GM23338 (cell line): ENCODE results near the gene LRRIQ3.

Source experiments
- CREB1 ChIP-seq: fragments of 250-450 bp; sonication (Bioruptor Pico); IDR thresholded peaks from 2 replicates; pipeline ENCODE4 v1.5.0; 2020; ENCODE audit warnings: low read depth, mild to moderate bottlenecking, moderate library complexity
- EZH2 ChIP-seq: fragments of 200-600 bp; sonication (generic); IDR thresholded peaks from one replicate; pipeline ENCODE4 v1.8.0; 2017; ENCODE audit warnings: antibody characterized with exemption, mild to moderate bottlenecking, low read depth; ENCODE audit not compliant: unreplicated experiment
- EZH2phosphoT487 ChIP-seq: fragments of 200-600 bp; sonication (generic); IDR thresholded peaks from one replicate; pipeline ENCODE4 v1.8.1; 2018; ENCODE audit warnings: antibody characterized with exemption; ENCODE audit not compliant: unreplicated experiment
- JUNB ChIP-seq: IDR thresholded peaks from one replicate; pipeline ENCODE4 v1.6.1; 2016; ENCODE audit warnings: antibody characterized with exemption; ENCODE audit not compliant: unreplicated experiment
- NANOG ChIP-seq: IDR thresholded peaks from 2 replicates; pipeline ENCODE4 v1.6.1; 2016; ENCODE audit warnings: antibody characterized with exemption, borderline replicate concordance
- POLR2AphosphoS5 ChIP-seq: IDR thresholded peaks from 2 replicates; pipeline ENCODE4 v1.6.1; 2016; ENCODE audit warnings: antibody characterized with exemption, low read depth
- STAT1 ChIP-seq: IDR thresholded peaks from one replicate; pipeline ENCODE4 v1.6.1; 2016; ENCODE audit warnings: antibody characterized with exemption; ENCODE audit not compliant: unreplicated experiment
- ZNF114 ChIP-seq: fragments of 250-450 bp; sonication (Bioruptor Pico); IDR thresholded peaks from 2 replicates; pipeline ENCODE4 v1.5.0; 2020; ENCODE audit warnings: mild to moderate bottlenecking, moderate library complexity
- ZNF331 ChIP-seq: fragments of 250-450 bp; sonication (Bioruptor Pico); IDR thresholded peaks from 2 replicates; pipeline ENCODE4 v1.5.0; 2020; ENCODE audit warnings: low read depth, mild to moderate bottlenecking, moderate library complexity
- TF ChIP-seq, protein P1 (sequence below): IDR thresholded peaks from one replicate; pipeline ENCODE4 v1.6.1; 2018; ENCODE audit warnings: antibody characterized with exemption; ENCODE audit not compliant: unreplicated experiment
- TF ChIP-seq, protein P2 (sequence below), 2 experiments: fragments of 200-600 bp in 1 of 2; sonication (generic) in 1 of 2; conservative IDR thresholded peaks; 2 replicates each; pipeline versions ENCODE4 v1.5.1 to v1.6.1; 2016 to 2017; ENCODE audit warnings: antibody characterized with exemption in 2 of 2, low read depth in 2 of 2, mild to moderate bottlenecking in 2 of 2, moderate library complexity in 1 of 2
- TF ChIP-seq, protein P3 (sequence below): fragments of 250-450 bp; sonication (Bioruptor Pico); IDR thresholded peaks from 2 replicates; pipeline ENCODE4 v1.5.0; 2020; ENCODE audit warnings: mild to moderate bottlenecking, moderate library complexity
- TF ChIP-seq, protein P4 (sequence below): IDR thresholded peaks from 2 replicates; pipeline ENCODE4 v1.6.1; 2016; ENCODE audit warnings: antibody characterized with exemption

DNA sequence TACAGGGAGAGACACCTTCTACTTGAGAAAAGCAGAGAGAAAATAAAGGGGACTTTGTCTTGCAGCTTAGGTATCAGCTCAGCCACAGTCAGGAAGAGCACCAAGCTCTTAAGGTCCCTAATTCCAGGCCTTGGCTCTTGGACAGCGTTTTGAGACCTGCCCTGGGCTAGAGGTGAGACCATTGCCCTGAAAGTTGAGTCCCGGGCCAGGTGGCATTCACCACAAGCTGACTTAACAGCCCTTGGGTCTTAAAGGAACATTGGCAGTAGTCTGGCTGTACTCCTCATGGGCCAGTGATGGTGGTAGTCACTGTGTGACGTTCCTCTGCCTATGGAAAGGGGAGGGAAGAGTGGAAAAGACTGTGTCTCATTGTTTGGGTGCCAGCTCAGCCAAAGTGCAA, 25.5 kb upstream of the LRRIQ3 start:
- TF ChIP-seq CREB1 (no peak), EZH2 (no peak), POLR2AphosphoS5 (no peak), STAT1 (no peak), EZH2phosphoT487 (no peak), NANOG (no peak), JUNB (no peak), ZNF114 (CRISPR knock-in tag) (no peak), ZNF331 (CRISPR knock-in tag) (no peak)
- TF ChIP-seq, protein P1, sequence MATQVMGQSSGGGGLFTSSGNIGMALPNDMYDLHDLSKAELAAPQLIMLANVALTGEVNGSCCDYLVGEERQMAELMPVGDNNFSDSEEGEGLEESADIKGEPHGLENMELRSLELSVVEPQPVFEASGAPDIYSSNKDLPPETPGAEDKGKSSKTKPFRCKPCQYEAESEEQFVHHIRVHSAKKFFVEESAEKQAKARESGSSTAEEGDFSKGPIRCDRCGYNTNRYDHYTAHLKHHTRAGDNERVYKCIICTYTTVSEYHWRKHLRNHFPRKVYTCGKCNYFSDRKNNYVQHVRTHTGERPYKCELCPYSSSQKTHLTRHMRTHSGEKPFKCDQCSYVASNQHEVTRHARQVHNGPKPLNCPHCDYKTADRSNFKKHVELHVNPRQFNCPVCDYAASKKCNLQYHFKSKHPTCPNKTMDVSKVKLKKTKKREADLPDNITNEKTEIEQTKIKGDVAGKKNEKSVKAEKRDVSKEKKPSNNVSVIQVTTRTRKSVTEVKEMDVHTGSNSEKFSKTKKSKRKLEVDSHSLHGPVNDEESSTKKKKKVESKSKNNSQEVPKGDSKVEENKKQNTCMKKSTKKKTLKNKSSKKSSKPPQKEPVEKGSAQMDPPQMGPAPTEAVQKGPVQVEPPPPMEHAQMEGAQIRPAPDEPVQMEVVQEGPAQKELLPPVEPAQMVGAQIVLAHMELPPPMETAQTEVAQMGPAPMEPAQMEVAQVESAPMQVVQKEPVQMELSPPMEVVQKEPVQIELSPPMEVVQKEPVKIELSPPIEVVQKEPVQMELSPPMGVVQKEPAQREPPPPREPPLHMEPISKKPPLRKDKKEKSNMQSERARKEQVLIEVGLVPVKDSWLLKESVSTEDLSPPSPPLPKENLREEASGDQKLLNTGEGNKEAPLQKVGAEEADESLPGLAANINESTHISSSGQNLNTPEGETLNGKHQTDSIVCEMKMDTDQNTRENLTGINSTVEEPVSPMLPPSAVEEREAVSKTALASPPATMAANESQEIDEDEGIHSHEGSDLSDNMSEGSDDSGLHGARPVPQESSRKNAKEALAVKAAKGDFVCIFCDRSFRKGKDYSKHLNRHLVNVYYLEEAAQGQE: no peak
- TF ChIP-seq, protein P2, sequence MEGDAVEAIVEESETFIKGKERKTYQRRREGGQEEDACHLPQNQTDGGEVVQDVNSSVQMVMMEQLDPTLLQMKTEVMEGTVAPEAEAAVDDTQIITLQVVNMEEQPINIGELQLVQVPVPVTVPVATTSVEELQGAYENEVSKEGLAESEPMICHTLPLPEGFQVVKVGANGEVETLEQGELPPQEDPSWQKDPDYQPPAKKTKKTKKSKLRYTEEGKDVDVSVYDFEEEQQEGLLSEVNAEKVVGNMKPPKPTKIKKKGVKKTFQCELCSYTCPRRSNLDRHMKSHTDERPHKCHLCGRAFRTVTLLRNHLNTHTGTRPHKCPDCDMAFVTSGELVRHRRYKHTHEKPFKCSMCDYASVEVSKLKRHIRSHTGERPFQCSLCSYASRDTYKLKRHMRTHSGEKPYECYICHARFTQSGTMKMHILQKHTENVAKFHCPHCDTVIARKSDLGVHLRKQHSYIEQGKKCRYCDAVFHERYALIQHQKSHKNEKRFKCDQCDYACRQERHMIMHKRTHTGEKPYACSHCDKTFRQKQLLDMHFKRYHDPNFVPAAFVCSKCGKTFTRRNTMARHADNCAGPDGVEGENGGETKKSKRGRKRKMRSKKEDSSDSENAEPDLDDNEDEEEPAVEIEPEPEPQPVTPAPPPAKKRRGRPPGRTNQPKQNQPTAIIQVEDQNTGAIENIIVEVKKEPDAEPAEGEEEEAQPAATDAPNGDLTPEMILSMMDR (conservative IDR thresholded peaks at IDR 0.05; ENCODE audit: low read depth in 2 of 2): no peak
- TF ChIP-seq, protein P3, sequence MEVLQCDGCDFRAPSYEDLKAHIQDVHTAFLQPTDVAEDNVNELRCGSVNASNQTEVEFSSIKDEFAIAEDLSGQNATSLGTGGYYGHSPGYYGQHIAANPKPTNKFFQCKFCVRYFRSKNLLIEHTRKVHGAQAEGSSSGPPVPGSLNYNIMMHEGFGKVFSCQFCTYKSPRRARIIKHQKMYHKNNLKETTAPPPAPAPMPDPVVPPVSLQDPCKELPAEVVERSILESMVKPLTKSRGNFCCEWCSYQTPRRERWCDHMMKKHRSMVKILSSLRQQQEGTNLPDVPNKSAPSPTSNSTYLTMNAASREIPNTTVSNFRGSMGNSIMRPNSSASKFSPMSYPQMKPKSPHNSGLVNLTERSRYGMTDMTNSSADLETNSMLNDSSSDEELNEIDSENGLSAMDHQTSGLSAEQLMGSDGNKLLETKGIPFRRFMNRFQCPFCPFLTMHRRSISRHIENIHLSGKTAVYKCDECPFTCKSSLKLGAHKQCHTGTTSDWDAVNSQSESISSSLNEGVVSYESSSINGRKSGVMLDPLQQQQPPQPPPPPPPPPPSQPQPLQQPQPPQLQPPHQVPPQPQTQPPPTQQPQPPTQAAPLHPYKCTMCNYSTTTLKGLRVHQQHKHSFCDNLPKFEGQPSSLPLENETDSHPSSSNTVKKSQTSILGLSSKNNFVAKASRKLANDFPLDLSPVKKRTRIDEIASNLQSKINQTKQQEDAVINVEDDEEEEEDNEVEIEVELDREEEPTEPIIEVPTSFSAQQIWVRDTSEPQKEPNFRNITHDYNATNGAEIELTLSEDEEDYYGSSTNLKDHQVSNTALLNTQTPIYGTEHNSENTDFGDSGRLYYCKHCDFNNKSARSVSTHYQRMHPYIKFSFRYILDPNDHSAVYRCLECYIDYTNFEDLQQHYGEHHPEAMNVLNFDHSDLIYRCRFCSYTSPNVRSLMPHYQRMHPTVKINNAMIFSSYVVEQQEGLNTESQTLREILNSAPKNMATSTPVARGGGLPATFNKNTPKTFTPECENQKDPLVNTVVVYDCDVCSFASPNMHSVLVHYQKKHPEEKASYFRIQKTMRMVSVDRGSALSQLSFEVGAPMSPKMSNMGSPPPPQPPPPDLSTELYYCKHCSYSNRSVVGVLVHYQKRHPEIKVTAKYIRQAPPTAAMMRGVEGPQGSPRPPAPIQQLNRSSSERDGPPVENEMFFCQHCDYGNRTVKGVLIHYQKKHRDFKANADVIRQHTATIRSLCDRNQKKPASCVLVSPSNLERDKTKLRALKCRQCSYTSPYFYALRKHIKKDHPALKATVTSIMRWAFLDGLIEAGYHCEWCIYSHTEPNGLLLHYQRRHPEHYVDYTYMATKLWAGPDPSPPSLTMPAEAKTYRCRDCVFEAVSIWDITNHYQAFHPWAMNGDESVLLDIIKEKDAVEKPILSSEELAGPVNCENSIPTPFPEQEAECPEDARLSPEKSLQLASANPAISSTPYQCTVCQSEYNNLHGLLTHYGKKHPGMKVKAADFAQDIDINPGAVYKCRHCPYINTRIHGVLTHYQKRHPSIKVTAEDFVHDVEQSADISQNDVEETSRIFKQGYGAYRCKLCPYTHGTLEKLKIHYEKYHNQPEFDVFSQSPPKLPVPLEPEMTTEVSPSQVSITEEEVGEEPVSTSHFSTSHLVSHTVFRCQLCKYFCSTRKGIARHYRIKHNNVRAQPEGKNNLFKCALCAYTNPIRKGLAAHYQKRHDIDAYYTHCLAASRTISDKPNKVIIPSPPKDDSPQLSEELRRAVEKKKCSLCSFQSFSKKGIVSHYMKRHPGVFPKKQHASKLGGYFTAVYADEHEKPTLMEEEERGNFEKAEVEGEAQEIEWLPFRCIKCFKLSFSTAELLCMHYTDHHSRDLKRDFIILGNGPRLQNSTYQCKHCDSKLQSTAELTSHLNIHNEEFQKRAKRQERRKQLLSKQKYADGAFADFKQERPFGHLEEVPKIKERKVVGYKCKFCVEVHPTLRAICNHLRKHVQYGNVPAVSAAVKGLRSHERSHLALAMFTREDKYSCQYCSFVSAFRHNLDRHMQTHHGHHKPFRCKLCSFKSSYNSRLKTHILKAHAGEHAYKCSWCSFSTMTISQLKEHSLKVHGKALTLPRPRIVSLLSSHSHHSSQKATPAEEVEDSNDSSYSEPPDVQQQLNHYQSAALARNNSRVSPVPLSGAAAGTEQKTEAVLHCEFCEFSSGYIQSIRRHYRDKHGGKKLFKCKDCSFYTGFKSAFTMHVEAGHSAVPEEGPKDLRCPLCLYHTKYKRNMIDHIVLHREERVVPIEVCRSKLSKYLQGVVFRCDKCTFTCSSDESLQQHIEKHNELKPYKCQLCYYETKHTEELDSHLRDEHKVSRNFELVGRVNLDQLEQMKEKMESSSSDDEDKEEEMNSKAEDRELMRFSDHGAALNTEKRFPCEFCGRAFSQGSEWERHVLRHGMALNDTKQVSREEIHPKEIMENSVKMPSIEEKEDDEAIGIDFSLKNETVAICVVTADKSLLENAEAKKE (CRISPR knock-in tag): no peak
- TF ChIP-seq, protein P4, sequence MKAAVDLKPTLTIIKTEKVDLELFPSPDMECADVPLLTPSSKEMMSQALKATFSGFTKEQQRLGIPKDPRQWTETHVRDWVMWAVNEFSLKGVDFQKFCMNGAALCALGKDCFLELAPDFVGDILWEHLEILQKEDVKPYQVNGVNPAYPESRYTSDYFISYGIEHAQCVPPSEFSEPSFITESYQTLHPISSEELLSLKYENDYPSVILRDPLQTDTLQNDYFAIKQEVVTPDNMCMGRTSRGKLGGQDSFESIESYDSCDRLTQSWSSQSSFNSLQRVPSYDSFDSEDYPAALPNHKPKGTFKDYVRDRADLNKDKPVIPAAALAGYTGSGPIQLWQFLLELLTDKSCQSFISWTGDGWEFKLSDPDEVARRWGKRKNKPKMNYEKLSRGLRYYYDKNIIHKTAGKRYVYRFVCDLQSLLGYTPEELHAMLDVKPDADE: no peak
